ENCODE data around the gene CALR.
"Not testable (repeated sequence)": the region's sequence is repeated elsewhere in the genome, so short reads cannot be mapped to it uniquely, and the experiment has no call there.

The CALR gene

GRCh38 chr19:12915860-12916259 lies 22.5 kb upstream of the CALR start:
- H3K9me3 ChIP-seq (ENCODE audit: control insufficient read depth, low read length); H3K4me3 ChIP-seq (ENCODE audit: low read length); H3K9ac ChIP-seq (ENCODE audit: low read length); H3K36me3 ChIP-seq (ENCODE audit: control insufficient read depth, insufficient read depth, low read length); H3K27me3 ChIP-seq (ENCODE audit: control insufficient read depth, insufficient read depth, low read length): not testable (repeated sequence)
- peaks cover 19% of the 10 kb centered on the region for H3K4me1 ChIP-seq (ENCODE audit: control insufficient read depth, insufficient read depth, low read length)

- Histone ChIP-seq H3K27me3 (ENCODE audit: control insufficient read depth, insufficient read depth, low read length) (no peaks in the 10 kb centered on the region), H3K4me3 (ENCODE audit: low read length) (no peak overlapping the region), H3K9me3 (ENCODE audit: control insufficient read depth, low read length) (no peaks in the 10 kb centered on the region), H3K36me3 (ENCODE audit: control insufficient read depth, insufficient read depth, low read length) (no peaks in the 10 kb centered on the region), H3K4me1 (ENCODE audit: control insufficient read depth, insufficient read depth, low read length) (peaks cover 7% of the 10 kb centered on the region), H3K9ac (ENCODE audit: low read length) (no peak overlapping the region)
Observed at GRCh38 chr19:12918253-12918652, 20.2 kb upstream of the CALR start.

- no peaks in the 10 kb centered on the region for H3K9me3 ChIP-seq (ENCODE audit: control insufficient read depth, low read length)
- H3K9ac ChIP-seq (ENCODE audit: low read length) = no peak overlapping the region
- no peak overlapping the region for H3K4me3 ChIP-seq (ENCODE audit: low read length)
- H3K27me3 ChIP-seq (ENCODE audit: control insufficient read depth, insufficient read depth, low read length) = no peaks in the 10 kb centered on the region
- no peaks in the 10 kb centered on the region for H3K4me1 ChIP-seq (ENCODE audit: control insufficient read depth, insufficient read depth, low read length)
- H3K36me3 ChIP-seq (ENCODE audit: control insufficient read depth, insufficient read depth, low read length) = peaks cover 9% of the 10 kb centered on the region
Observed at GRCh38 chr19:12921047-12921446, 17.4 kb upstream of the CALR start.

GRCh38 chr19:12922959-12923358 lies 15.4 kb upstream of the CALR start:
- Histone ChIP-seq H3K4me3 (ENCODE audit: low read length) (no peak overlapping the region), H3K4me1 (ENCODE audit: control insufficient read depth, insufficient read depth, low read length) (no peaks in the 10 kb centered on the region), H3K9me3 (ENCODE audit: control insufficient read depth, low read length) (no peaks in the 10 kb centered on the region), H3K9ac (ENCODE audit: low read length) (no peak overlapping the region), H3K27me3 (ENCODE audit: control insufficient read depth, insufficient read depth, low read length) (no peaks in the 10 kb centered on the region), H3K36me3 (ENCODE audit: control insufficient read depth, insufficient read depth, low read length) (peaks cover 12% of the 10 kb centered on the region)

GRCh38 chr19:12924621-12925310 lies 13.6 kb upstream of the CALR start:
- no peak overlapping the region for H3K9ac ChIP-seq (ENCODE audit: low read length)
- H3K4me1 ChIP-seq (ENCODE audit: control insufficient read depth, insufficient read depth, low read length) = no peaks in the 10 kb centered on the region
- H3K36me3 ChIP-seq (ENCODE audit: control insufficient read depth, insufficient read depth, low read length) = peaks cover 12% of the 10 kb centered on the region
- no peak overlapping the region for H3K4me3 ChIP-seq (ENCODE audit: low read length)
- H3K27me3 ChIP-seq (ENCODE audit: control insufficient read depth, insufficient read depth, low read length) = no peaks in the 10 kb centered on the region
- no peaks in the 10 kb centered on the region for H3K9me3 ChIP-seq (ENCODE audit: control insufficient read depth, low read length)

- Histone ChIP-seq H3K9me3 (ENCODE audit: control insufficient read depth, low read length) (no peaks in the 10 kb centered on the region), H3K9ac (ENCODE audit: low read length) (no peak overlapping the region), H3K4me3 (ENCODE audit: low read length) (no peak overlapping the region), H3K27me3 (ENCODE audit: control insufficient read depth, insufficient read depth, low read length) (no peaks in the 10 kb centered on the region), H3K36me3 (ENCODE audit: control insufficient read depth, insufficient read depth, low read length) (peaks cover 10% of the 10 kb centered on the region), H3K4me1 (ENCODE audit: control insufficient read depth, insufficient read depth, low read length) (peaks cover 7% of the 10 kb centered on the region)
Observed at GRCh38 chr19:12930002-12930645, 8.3 kb upstream of the CALR start.

- H3K9me3 ChIP-seq (ENCODE audit: control insufficient read depth, low read length) = no peaks in the 10 kb centered on the region
- H3K27me3 ChIP-seq (ENCODE audit: control insufficient read depth, insufficient read depth, low read length) = no peaks in the 10 kb centered on the region
- H3K4me3 ChIP-seq (ENCODE audit: low read length) = peak overlapping the region; percentile 98
- peaks cover 11% of the 10 kb centered on the region for H3K4me1 ChIP-seq (ENCODE audit: control insufficient read depth, insufficient read depth, low read length)
- H3K36me3 ChIP-seq (ENCODE audit: control insufficient read depth, insufficient read depth, low read length) = peaks cover 7% of the 10 kb centered on the region
- H3K9ac ChIP-seq (ENCODE audit: low read length) = peak overlapping the region; percentile 79
Observed at GRCh38 chr19:12932392-12933286, 5.8 kb upstream of the CALR start.

GRCh38 chr19:12933287-12934072 lies 4.9 kb upstream of the CALR start, which contains the start of gene FARSA:
FARSA (minus strand) TSS chr19:12933711; CDS start chr19:12933696, 15 bp downstream.
- peaks cover 7% of the 10 kb centered on the region for H3K36me3 ChIP-seq (ENCODE audit: control insufficient read depth, insufficient read depth, low read length)
- H3K9me3 ChIP-seq (ENCODE audit: control insufficient read depth, low read length) = no peaks in the 10 kb centered on the region
- H3K4me3 ChIP-seq (ENCODE audit: low read length) = peak within 1 kb of the TSS; percentile 98
- no peaks in the 10 kb centered on the region for H3K27me3 ChIP-seq (ENCODE audit: control insufficient read depth, insufficient read depth, low read length)
- H3K9ac ChIP-seq (ENCODE audit: low read length) = peak within 1 kb of the TSS; percentile 79
- H3K4me1 ChIP-seq (ENCODE audit: control insufficient read depth, insufficient read depth, low read length) = peaks cover 16% of the 10 kb centered on the region

- peaks cover 14% of the 10 kb centered on the region for H3K36me3 ChIP-seq (ENCODE audit: control insufficient read depth, insufficient read depth, low read length)
- no peak overlapping the region for H3K4me3 ChIP-seq (ENCODE audit: low read length)
- no peaks in the 10 kb centered on the region for H3K9me3 ChIP-seq (ENCODE audit: control insufficient read depth, low read length)
- H3K27me3 ChIP-seq (ENCODE audit: control insufficient read depth, insufficient read depth, low read length) = no peaks in the 10 kb centered on the region
- no peak overlapping the region for H3K9ac ChIP-seq (ENCODE audit: low read length)
- H3K4me1 ChIP-seq (ENCODE audit: control insufficient read depth, insufficient read depth, low read length) = peaks cover 22% of the 10 kb centered on the region
Observed at GRCh38 chr19:12935071-12935470, 3.3 kb upstream of the CALR start.

GRCh38 chr19:12936582-12936981 lies 1.8 kb upstream of the CALR start:
- Histone ChIP-seq H3K36me3 (ENCODE audit: control insufficient read depth, insufficient read depth, low read length) (peaks cover 17% of the 10 kb centered on the region), H3K27me3 (ENCODE audit: control insufficient read depth, insufficient read depth, low read length) (no peaks in the 10 kb centered on the region), H3K4me1 (ENCODE audit: control insufficient read depth, insufficient read depth, low read length) (peaks cover 35% of the 10 kb centered on the region), H3K9ac (ENCODE audit: low read length) (no peak overlapping the region), H3K9me3 (ENCODE audit: control insufficient read depth, low read length) (no peaks in the 10 kb centered on the region), H3K4me3 (ENCODE audit: low read length) (no peak overlapping the region)

- Histone ChIP-seq H3K36me3 (ENCODE audit: control insufficient read depth, insufficient read depth, low read length) (peaks cover 19% of the 10 kb centered on the region), H3K27me3 (ENCODE audit: control insufficient read depth, insufficient read depth, low read length) (no peaks in the 10 kb centered on the region)
Observed at GRCh38 chr19:12937093-12937926, 1.1 kb upstream of the CALR start.

More at GRCh38 chr19:12937093-12937926, 1.1 kb upstream of the CALR start:
- Histone ChIP-seq H3K4me3 (ENCODE audit: low read length) (peak overlapping the region; percentile 57), H3K4me1 (ENCODE audit: control insufficient read depth, insufficient read depth, low read length) (peaks cover 37% of the 10 kb centered on the region), H3K9ac (ENCODE audit: low read length) (peak overlapping the region; percentile 99), H3K9me3 (ENCODE audit: control insufficient read depth, low read length) (no peaks in the 10 kb centered on the region)

Measured in mucosa of stomach (tissue), 1 donor.